ENCODE results near the gene PPY.

DNA sequence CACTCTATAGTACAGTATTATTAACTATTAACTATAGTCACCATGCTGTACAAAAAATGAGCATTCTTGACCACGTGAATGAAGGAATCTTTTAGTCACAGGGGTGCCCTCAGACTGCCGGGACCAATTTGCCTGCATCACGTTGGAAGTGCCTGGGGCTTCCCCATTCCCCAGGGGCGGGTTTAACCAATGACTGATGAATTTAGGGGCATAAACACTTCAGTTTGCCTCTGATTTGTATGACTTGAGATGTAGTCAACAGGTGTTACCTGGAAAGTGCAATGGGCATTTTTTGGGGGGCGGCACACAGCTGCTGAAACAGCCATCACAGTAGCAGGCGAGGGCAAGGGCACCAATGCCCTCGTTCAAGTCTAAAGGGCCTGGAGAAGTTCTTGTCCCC, 20.2 kb upstream of the PPY start:
- TF ChIP-seq, protein P1, sequence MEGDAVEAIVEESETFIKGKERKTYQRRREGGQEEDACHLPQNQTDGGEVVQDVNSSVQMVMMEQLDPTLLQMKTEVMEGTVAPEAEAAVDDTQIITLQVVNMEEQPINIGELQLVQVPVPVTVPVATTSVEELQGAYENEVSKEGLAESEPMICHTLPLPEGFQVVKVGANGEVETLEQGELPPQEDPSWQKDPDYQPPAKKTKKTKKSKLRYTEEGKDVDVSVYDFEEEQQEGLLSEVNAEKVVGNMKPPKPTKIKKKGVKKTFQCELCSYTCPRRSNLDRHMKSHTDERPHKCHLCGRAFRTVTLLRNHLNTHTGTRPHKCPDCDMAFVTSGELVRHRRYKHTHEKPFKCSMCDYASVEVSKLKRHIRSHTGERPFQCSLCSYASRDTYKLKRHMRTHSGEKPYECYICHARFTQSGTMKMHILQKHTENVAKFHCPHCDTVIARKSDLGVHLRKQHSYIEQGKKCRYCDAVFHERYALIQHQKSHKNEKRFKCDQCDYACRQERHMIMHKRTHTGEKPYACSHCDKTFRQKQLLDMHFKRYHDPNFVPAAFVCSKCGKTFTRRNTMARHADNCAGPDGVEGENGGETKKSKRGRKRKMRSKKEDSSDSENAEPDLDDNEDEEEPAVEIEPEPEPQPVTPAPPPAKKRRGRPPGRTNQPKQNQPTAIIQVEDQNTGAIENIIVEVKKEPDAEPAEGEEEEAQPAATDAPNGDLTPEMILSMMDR (IDR thresholded peaks at IDR 0.05; ENCODE audit: low read length) = no peak
- TF ChIP-seq EZH2 (IDR thresholded peaks at IDR 0.05; ENCODE audit: borderline replicate concordance, low read length) = no peak
